Stimulated activated CD8-positive, alpha-beta memory T cell treated with anti-CD3 and anti-CD28 coated beads, Interleukin-12 subunit alpha, Interleukin-12 subunit beta, amount 100 ng/mL, for 24 hours (primary cell): ENCODE measurements around the gene MARS2.
"Not testable (repeated sequence)": the region's sequence is repeated elsewhere in the genome, so short reads cannot be mapped to it uniquely, and the experiment has no call there.

Experiments used
- DNase-seq: peaks from one replicate; pipeline ENCODE4 v3.0.0-alpha.2; 2020; ENCODE audit errors: extremely low read depth

MARS2 gene

DNA sequence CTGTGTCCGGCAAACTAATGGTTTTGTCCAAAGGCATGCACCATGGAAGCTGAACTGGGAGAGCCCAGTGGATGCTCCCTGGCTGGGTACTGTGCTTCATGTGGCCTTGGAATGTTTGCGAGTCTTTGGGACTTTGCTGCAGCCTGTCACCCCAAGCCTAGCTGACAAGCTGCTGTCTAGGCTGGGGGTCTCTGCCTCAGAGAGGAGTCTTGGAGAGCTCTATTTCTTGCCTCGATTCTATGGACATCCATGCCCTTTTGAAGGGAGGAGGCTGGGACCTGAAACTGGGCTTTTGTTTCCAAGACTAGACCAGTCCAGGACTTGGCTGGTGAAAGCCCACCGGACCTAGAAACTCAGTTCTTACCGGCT is 1.7 kb downstream of the MARS2 start:
- no peak for DNase-seq

DNA sequence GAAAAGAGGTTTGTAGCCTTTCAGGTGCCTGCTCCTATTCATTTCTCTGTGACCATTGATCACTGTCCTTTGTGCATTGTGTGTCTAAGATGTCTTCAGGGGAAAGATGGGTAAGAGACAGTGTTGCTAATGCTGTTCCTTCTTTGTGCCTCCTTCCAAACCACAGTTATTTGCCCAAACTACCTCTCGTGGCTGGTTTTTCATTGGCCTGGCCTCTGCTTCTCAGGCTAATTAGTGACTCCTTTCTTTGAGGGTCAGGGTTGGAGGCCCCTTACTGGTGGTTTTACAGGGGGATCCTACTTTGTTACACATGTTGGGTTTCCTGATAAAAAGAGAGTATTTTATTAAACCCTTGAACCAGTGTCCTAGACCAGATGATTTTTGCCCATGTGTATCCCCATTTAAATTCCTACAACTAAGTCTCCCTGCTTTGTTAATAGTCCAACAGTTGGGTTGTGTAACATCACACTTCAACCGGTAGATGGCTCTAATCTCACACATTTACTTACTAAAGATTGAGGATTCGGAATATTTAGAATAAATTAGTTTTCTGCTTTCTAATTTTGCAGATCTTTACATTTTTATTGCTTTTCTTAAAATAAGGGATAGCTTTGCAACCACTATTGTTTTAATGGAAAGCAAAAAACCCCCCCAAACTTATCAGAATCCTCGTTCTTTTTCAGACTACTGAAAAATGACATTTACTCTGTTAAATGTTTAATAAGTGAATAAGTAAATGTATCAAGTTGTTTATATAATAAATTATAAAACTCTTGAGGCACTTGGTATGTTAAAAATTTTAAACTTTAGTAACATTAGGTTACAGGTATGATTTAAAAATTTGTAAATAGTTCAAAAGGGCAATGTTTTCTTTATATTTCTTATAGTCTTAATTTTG is 2.4 kb downstream of the MARS2 start:
- no peak for DNase-seq

DNA sequence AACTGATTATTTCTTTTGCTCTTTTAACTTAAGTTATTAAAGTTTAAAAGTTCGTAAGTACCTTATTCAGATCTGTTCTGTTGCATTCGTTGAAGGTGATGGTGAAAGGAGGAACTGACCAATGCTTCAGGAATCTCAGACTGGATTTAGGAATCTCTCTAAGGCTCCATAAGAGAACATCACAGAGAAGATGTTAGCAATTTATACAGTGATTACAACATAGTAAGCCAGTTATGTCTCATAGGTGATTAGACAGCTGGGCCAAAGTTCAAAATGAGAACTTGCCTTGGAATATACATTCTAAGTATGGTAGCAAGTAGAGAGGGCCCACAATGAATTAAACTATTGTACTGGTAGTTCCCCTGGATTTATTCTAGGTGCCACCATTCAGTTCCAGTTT is 3.2 kb downstream of the MARS2 start:
- DNase-seq, result no peak

DNA sequence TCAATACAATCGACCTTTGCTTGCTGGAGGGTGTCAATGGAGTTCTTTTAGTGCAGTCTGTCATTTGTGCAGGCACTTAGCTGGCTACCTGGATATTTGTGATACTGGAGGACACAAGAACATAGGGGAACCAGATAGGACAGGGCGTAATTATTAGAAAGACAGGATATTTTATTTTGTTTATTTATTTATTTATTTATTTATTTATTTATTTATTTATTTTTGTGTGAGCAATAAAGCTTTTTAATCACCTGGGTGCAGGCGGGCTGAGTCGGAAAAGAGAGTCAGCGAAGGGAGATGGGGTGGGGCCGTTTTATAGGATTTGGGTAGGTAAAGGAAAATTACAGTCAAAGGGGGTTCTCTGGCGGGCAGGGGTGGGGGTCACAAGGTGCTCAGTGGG is 4.0 kb downstream of the MARS2 start:
- not testable (repeated sequence) for DNase-seq

DNA sequence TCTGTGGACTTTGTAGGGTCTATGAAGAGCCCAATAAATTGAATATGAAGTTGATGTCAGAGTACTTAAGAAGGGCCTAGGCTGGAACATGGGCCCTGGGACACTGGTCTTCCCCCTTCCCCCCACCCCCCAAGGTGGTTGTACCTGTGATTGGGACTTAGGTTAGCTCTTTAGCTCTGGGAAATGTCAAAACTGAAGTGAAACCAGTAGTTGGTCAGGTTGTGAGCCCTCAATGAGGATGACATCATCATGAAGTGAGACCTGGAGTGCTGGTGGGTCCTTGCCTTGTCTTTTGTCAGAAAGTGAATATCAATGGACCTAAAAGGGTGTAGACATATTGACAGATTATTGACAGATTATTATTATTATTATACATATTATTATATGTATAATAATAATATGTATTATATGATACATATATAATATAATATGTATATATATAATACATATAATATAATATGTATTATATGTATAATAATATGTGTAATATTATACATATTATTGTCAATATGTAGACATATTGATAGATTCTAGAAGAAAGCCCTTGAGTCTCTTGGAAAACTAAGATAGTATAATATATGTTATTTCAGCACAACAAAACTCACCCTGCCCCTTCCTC is 5.4 kb downstream of the MARS2 start:
- DNase-seq, result no peak

DNA sequence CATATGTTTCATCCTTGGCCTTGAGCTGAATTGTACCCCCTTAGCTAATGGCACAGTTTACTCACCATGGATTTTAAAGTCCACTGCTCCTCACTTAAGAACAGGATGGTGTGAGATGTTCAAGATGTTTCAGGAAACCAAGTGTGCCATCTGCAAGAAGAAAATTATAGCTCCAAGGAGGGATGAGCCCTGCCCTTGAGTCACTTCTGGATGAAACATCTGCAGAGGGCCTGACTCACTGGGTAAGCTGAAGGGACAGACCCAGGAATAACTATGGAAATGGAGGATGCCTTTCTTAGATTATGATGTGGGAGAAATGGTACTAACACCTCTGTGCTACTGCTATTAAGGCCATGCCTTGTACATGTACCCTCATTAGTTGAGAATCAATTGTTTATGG is 6.4 kb downstream of the MARS2 start:
- no peak for DNase-seq

DNA sequence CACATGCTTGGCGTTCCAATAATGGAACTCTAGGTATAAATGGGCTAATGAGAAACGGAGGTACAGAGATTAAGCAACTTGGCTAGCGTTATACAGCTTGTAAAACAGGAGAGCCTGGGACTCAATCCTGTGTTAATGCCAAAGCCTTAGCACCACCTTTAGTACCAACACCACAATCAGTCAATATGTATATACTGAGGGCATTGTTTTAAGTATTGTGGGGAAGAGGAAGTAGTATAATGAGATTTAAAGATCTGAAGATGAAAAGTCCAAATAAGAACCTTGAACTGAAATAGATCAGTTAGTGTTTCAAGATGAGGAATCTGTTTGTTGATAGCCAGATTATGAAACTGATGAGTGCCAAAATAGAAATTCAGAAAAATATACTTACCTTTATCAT is 8.1 kb downstream of the MARS2 start:
- DNase-seq, result no peak

DNA sequence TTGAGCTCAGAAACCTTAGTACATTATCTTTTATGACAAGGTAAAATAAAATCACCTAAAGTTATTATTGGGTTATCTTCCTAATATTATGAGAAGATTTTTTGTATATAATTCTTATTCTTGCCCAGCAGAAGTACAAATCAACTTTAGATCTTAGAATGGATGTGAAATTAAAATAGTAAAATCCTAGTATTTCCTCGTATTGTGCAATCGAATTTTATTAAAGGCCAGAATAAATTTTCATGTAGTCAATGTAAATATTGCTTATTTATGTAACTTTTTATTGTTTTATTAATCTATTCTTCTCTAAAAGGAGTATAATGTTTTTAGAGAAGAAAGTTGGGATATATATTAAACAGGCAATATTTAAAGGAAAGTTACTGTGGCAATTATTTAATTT is 12.7 kb downstream of the MARS2 start:
- DNase-seq, result no peak

DNA sequence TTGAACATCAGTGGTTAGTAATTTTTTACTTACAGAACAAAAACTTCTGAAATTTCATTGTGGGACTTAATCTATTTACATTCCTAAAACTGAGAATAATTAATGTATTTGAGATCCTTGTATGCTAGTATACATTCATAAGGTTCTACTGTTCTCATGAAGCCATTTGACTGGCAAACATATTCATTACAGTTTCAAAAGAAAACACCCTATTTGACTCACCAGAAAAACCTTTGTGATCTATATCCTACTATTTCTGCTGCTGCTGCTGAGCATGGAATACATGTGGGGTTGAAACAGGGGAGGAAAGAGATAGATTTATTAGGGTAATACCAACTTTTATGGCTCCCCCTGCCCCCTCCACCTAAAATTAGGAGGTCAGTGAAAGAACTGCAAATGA is 21.8 kb downstream of the MARS2 start:
- no peak for DNase-seq

DNA sequence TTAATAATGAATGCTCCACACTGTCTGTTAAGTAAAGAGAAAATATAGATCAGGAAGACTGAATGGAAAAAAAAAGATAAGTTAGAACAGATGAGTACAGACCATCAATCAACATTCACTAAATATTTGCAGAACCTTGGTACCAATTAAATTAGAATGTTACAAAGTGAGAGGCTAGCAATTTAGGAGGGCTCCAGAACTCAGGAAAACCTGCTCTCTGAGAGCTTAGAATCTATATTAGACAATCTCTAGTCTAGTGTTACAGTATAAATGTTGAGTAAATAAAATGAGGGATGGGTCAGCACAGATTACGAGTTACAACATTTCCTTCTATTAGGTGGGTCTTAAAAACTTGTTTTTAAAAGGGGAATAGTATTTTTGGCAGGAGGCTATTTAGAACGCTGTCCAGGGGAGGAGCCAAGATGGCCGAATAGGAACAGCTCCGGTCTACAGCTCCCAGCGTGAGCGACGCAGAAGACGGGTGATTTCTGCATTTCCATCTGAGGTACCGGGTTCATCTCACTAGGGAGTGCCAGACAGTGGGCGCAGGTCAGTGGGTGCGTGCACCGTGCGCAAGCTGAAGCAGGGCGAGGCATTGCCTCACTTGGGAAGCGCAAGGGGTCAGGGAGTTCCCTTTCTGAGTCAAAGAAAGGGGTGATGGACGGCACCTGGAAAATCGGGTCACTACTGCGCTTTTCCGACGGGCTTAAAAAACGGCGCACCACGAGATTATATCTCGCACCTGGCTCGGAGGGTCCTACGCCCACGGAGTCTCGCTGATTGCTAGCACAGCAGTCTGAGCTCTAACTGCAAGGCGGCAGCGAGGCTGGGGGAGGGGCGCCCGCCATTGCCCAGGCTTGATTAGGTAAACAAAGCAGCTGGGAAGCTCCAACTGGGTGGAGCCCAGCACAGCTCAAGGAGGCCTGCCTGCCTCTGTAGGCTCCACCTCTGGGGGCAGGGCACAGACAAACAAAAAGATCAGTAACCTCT is 23.7 kb downstream of the MARS2 start:
- DNase-seq, result not testable (repeated sequence)

DNA sequence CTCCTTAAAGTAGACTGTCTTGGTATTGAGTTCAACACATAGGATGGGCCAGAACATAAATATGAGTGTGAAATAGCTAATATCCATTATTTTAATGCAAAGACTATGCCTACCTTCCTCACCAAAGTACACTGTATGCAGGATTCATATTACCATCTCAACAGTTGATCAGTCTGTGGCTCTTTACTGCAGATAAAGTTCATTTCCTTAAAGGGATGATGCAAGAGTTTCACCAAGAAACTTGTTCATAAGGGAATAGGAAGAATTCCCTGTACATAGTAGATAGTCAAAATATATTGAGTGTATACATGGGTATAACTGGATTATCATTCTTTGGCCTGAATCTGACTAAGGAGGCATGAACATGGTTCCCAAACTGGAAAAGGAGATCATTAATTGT is 35.0 kb downstream of the MARS2 start:
- DNase-seq, result no peak
